DOHH2 (cell line): ENCODE measurements around the gene ADAMTS16.

Experiments
- H3F3A ChIP-seq: fragments of 200-600 bp; sonication (generic), shearing (Covaris generic); 2 replicates; pipeline ENCODE4 v1.6.0; 2016; ENCODE audit warnings: antibody characterized with exemption, mild to moderate bottlenecking; ENCODE audit not compliant: control insufficient read depth, insufficient read depth
- H3K27ac ChIP-seq: fragments of 200-600 bp; sonication (generic); 2 replicates; pipeline ENCODE4 v1.5.1; 2014; ENCODE audit warnings: low read depth, mild to moderate bottlenecking, low read length, moderate library complexity
- H3K27me3 ChIP-seq: fragments of 200-600 bp; sonication (generic); 2 replicates; pipeline ENCODE4 v1.6.1; 2014; ENCODE audit warnings: mild to moderate bottlenecking, low read length, mixed read lengths; ENCODE audit not compliant: control insufficient read depth
- H3K36me3 ChIP-seq: fragments of 200-600 bp; sonication (generic); 2 replicates; pipeline ENCODE4 v1.6.1; 2014; ENCODE audit warnings: mild to moderate bottlenecking, low read length, moderate library complexity, mixed read lengths; ENCODE audit not compliant: control insufficient read depth
- H3K4me1 ChIP-seq: fragments of 200-600 bp; sonication (generic); 2 replicates; pipeline ENCODE4 v1.6.1; 2014; ENCODE audit warnings: mild to moderate bottlenecking, low read length, mixed read lengths; ENCODE audit not compliant: control insufficient read depth
- H3K4me2 ChIP-seq: fragments of 200-600 bp; sonication (generic); 2 replicates; pipeline ENCODE4 v1.6.0; 2014; ENCODE audit warnings: mild to moderate bottlenecking, low read length, moderate library complexity
- H3K4me3 ChIP-seq: fragments of 200-600 bp; sonication (generic); 2 replicates; pipeline ENCODE4 v1.5.1; 2014; ENCODE audit warnings: mild to moderate bottlenecking, low read length, mixed read lengths
- H3K79me2 ChIP-seq: fragments of 200-600 bp; sonication (generic); 2 replicates; pipeline ENCODE4 v1.6.1; 2014; ENCODE audit warnings: mild to moderate bottlenecking, low read length, mixed read lengths; ENCODE audit not compliant: control insufficient read depth
- H3K9me2 ChIP-seq: fragments of 200-600 bp; sonication (generic); replicated peaks from 2 replicates; pipeline ENCODE4 v1.6.1; 2014; ENCODE audit warnings: mild to moderate bottlenecking, low read length, mixed read lengths; ENCODE audit not compliant: control insufficient read depth
- H3K9me3 ChIP-seq: fragments of 200-600 bp; sonication (generic); 2 replicates; pipeline ENCODE4 v1.6.1; 2014; ENCODE audit warnings: antibody characterized with exemption, low read length, mixed read lengths; ENCODE audit not compliant: control insufficient read depth, insufficient read depth
- H4K20me1 ChIP-seq: fragments of 200-600 bp; sonication (generic); 2 replicates; pipeline ENCODE4 v1.6.0; 2014; ENCODE audit warnings: low read depth, mild to moderate bottlenecking, antibody characterized with exemption, low read length, moderate library complexity; ENCODE audit not compliant: control insufficient read depth, insufficient read depth
- EZH2phosphoT487 ChIP-seq: fragments of 200-600 bp; sonication (generic); IDR thresholded peaks from 2 replicates; pipeline ENCODE4 v1.6.1; 2017; ENCODE audit warnings: borderline replicate concordance, mild to moderate bottlenecking, antibody characterized with exemption, low read length, moderate library complexity, mixed read lengths
- TF ChIP-seq, protein P1 (sequence below): fragments of 200-600 bp; sonication (generic); IDR thresholded peaks from one replicate; pipeline ENCODE4 v1.5.1; 2014; ENCODE audit warnings: antibody characterized with exemption, mild to moderate bottlenecking, low read depth, low read length; ENCODE audit not compliant: poor library complexity, severe bottlenecking

Gene ADAMTS16

DNA sequence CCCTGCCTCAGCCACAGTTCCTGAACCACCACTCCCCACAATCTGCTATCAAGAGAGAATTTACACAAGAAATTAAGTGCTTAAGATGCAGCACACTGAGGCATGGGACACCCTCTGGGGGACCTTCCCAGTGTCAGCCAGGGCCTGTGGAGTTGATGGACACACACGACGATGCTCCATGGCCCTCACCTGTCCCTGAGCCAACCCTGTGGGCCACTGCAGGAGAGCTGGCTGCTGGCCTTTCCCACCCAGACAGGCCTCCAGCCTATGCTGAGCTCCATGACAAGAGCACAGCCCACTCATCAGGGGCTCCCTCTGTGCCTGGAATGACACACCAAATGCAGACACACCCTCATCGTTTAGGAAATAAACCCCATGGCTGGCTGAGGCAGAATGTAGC lies 124.6 kb downstream of the ADAMTS16 start:
- H3K36me3 ChIP-seq, result no peaks in the 10 kb centered on the region
- TF ChIP-seq, protein P1, sequence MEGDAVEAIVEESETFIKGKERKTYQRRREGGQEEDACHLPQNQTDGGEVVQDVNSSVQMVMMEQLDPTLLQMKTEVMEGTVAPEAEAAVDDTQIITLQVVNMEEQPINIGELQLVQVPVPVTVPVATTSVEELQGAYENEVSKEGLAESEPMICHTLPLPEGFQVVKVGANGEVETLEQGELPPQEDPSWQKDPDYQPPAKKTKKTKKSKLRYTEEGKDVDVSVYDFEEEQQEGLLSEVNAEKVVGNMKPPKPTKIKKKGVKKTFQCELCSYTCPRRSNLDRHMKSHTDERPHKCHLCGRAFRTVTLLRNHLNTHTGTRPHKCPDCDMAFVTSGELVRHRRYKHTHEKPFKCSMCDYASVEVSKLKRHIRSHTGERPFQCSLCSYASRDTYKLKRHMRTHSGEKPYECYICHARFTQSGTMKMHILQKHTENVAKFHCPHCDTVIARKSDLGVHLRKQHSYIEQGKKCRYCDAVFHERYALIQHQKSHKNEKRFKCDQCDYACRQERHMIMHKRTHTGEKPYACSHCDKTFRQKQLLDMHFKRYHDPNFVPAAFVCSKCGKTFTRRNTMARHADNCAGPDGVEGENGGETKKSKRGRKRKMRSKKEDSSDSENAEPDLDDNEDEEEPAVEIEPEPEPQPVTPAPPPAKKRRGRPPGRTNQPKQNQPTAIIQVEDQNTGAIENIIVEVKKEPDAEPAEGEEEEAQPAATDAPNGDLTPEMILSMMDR, result no peak
- no peak for TF ChIP-seq EZH2phosphoT487
- no peaks in the 10 kb centered on the region for H3K79me2 ChIP-seq
- H4K20me1 ChIP-seq, result no peaks in the 10 kb centered on the region
- no peak overlapping the region for H3K4me3 ChIP-seq
- no peaks in the 10 kb centered on the region; the same call in 1 of the 2 replicates for H3K9me3 ChIP-seq
- H3K27me3 ChIP-seq, result no peaks in the 10 kb centered on the region
- no peaks in the 10 kb centered on the region for H3F3A ChIP-seq
- H3K27ac ChIP-seq, result no peak overlapping the region
- no peaks in the 10 kb centered on the region for H3K9me2 ChIP-seq
- H3K4me1 ChIP-seq, result no peaks in the 10 kb centered on the region
- H3K4me2 ChIP-seq, result no peak overlapping the region

DNA sequence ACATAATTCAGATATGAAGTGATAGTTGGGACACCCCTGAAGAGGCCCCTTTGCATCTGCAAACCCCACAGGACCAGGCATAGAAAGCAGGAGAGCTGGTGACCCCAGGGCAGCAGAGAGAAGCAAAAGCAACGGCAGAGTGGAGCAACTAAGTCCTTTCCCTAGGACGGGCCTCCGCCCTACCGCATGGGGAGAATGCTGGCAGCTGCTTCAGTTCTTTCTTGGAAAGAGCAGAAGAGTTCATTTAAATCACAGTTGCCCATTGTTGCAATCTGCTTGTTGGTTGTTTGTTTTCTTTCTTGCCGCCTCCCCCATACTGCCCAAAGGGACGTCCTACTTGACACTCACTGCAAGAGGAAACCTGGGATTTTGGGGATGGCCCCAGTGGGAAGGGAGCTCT lies 126.2 kb downstream of the ADAMTS16 start:
- H4K20me1 ChIP-seq, result no peaks in the 10 kb centered on the region
- TF ChIP-seq EZH2phosphoT487, result no peak
- TF ChIP-seq, protein P1, result no peak
- H3K27ac ChIP-seq, result no peak overlapping the region
- no peaks in the 10 kb centered on the region for H3K36me3 ChIP-seq
- H3K4me1 ChIP-seq, result no peaks in the 10 kb centered on the region
- H3K9me3 ChIP-seq, result no peaks in the 10 kb centered on the region; the same call in 1 of the 2 replicates
- no peaks in the 10 kb centered on the region for H3F3A ChIP-seq
- H3K4me2 ChIP-seq, result no peak overlapping the region
- H3K27me3 ChIP-seq, result no peaks in the 10 kb centered on the region
- H3K4me3 ChIP-seq, result no peak overlapping the region
- no peaks in the 10 kb centered on the region for H3K9me2 ChIP-seq
- no peaks in the 10 kb centered on the region for H3K79me2 ChIP-seq

DNA sequence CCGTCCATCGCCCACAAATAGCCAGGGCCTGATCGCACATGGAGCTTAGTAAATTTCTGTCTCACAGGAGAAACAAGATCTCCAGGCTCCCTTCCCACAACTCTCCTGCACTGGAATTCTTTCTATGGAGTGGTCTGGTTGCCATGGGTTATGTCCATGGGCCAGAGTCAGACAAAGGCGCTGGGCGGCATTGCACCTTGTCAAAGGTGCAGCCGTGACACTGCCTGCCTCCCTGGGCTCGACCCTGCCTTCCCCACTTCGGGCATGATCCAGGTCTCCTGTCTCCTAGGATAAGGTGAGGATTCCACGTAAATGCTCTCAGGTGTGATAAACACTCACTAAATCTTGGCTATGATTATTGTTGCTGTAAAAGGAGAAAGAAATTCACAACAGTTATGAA lies 130.0 kb downstream of the ADAMTS16 start:
- no peak overlapping the region for H3K4me2 ChIP-seq
- TF ChIP-seq, protein P1, result no peak
- TF ChIP-seq EZH2phosphoT487, result no peak

More for the DNA sequence above, 130.0 kb downstream of the ADAMTS16 start:
- H3K27ac ChIP-seq, result no peak overlapping the region
- no peaks in the 10 kb centered on the region for H4K20me1 ChIP-seq
- H3K36me3 ChIP-seq, result no peaks in the 10 kb centered on the region
- no peaks in the 10 kb centered on the region for H3K9me2 ChIP-seq
- H3K79me2 ChIP-seq, result no peaks in the 10 kb centered on the region
- H3K4me3 ChIP-seq, result no peak overlapping the region
- H3K27me3 ChIP-seq, result no peaks in the 10 kb centered on the region
- no peaks in the 10 kb centered on the region; the same call in 1 of the 2 replicates for H3K9me3 ChIP-seq
- H3K4me1 ChIP-seq, result no peaks in the 10 kb centered on the region
- no peaks in the 10 kb centered on the region for H3F3A ChIP-seq
